Kidney (tissue), 14 donors: ENCODE results near the gene TLR10. TPM values are rescaled to one million over a fixed set of nuclear protein-coding genes. Genes with fewer than 3 reads are reported as not detected.
"Not testable (repeated sequence)": the region's sequence is repeated elsewhere in the genome, so short reads cannot be mapped to it uniquely, and the experiment has no call there.

Source experiments
- DNase-seq, 5 donors: peaks; one replicate each; pipeline ENCODE4 v3.0.0-alpha.2; 2013 to 2020
- FAIRE-seq: peaks from 2 replicates; lab custom pipeline; 2012; peaks lifted over from hg19 to GRCh38; lab: Jason Lieb, UNC
- H3K27ac ChIP-seq, 2 donors: one replicate each; pipeline ENCODE4 v1.7.0; 2013; ENCODE audit warnings: low read depth in 2 of 2, low read length in 2 of 2, inconsistent platforms in 1 of 2
- H3K27me3 ChIP-seq: one replicate; pipeline ENCODE4 v1.7.1; 2013; ENCODE audit warnings: low read length, inconsistent platforms; ENCODE audit not compliant: control insufficient read depth, insufficient read depth
- H3K36me3 ChIP-seq, 3 donors: one replicate each; pipeline versions ENCODE4 v1.7.0 to v1.7.1; 2013; ENCODE audit warnings: low read length in 3 of 3, control low read depth in 1 of 3, inconsistent platforms in 1 of 3; ENCODE audit not compliant: insufficient read depth in 3 of 3, control insufficient read depth in 2 of 3
- H3K4me1 ChIP-seq, 3 donors: one replicate each; pipeline versions ENCODE4 v1.7.0 to v1.7.1; 2013; ENCODE audit warnings: low read length in 3 of 3, inconsistent platforms in 1 of 3, low read depth in 1 of 3; ENCODE audit not compliant: control insufficient read depth in 2 of 3, insufficient read depth in 2 of 3
- H3K4me3 ChIP-seq, 3 donors: one replicate each; pipeline versions ENCODE4 v1.7.0 to v1.8.1; 2013; ENCODE audit warnings: low read length in 3 of 3, control low read depth in 1 of 3, inconsistent platforms in 1 of 3
- H3K9ac ChIP-seq, 3 donors: one replicate each; pipeline versions ENCODE4 v1.7.0 to v1.7.1; 2013; ENCODE audit warnings: low read length in 3 of 3, control low read depth in 1 of 3, inconsistent platforms in 1 of 3
- H3K9me3 ChIP-seq, 3 donors: one replicate each; pipeline versions ENCODE4 v1.7.0 to v1.7.1; 2013; ENCODE audit warnings: low read length in 3 of 3, control low read depth in 1 of 3, inconsistent platforms in 1 of 3; ENCODE audit not compliant: control insufficient read depth in 2 of 3, insufficient read depth in 1 of 3
- intact Hi-C: fragments of 100-400 bp; cut with DNase I; formaldehyde crosslinking; loops from one replicate; pipeline ENCODE4 v1.11.1; 2022
- polyA plus RNA-seq: library from polyadenylated mRNA; stranded (reverse); fragments of 350-450 nt; fragmentation: Illumina TruSeq; extraction: RNeasy Lipid Tissue Mini Kit (QIAGEN cat#74804); gene quantifications from one replicate; pipeline ENCODE4 v1.2.3, GENCODE V29; 2014; ENCODE audit warnings: low read depth, low replicate concordance; ENCODE audit not compliant: insufficient read depth
- total RNA-seq: library from RNA; stranded (reverse); fragmentation: NEBNext Ultra II Directional; extraction: Animal tissue kit (Norgen Biotek cat#: 25700); gene quantifications from one replicate; pipeline ENCODE4 v1.2.1, GENCODE V29; 2021
- TF ChIP-seq, protein P1 (sequence below): IDR thresholded peaks from 3 replicates; pipeline ENCODE4 v1.5.1; 2012; ENCODE audit warnings: mild to moderate bottlenecking, moderate library complexity, borderline replicate concordance; ENCODE audit not compliant: insufficient read depth; ENCODE audit errors: extremely low read depth
- donor health status: control.
- donor health status: control.
- donor health status: control.
- donor health status: control.
- donor health status: control.
- donor health status: DM: yes; HTN: yes; CAD: no.
- donor health status: Normal renal cell carcinoma (clear cell type).

Gene TLR10
- total and polyA plus RNA-seq, 2 donors from 2014 or later = 0.11 to 2.0 TPM

DNA sequence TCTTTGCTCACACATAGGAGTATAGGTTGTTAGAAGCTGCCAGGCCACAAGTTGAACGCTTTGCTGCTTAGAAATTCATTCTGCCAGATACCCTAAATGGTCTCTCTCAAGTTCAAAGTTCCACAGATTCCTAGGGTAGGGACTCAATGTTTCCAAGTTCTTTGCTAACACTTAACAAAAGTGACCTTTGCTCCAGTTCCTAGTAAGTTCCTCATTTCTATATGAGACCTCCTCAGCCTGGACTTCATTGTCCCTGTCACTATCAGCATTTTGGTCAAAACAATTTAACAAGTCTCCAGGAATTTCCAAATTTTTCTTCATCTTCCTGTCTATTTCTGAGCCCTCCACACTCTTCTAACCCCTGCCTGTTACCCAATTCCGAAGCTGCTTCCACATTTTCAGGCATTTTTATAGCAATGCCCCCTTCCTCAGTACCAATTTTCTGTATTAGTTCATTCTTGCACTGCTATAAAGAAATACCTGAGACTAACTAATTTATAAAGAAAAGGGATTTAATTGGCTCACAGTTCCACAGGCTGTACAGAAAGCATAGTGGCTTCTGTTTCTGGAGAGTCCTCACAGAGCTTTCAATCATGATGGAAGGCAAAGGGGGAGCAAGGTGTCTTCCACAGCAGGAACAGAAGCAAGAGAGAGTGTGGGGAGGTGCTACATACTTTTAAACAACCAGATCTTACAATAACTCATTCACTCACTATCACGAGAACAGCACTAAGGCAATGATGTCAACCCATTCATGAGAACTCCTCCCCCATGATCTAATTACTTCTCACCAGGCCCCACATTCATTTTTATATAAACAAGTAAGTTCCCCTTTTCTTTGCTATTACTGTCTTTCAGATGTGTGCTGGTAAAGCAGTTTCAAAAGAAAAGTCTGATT lies 33.3 kb upstream of the TLR10 start:
- peak in 1 of 5 donors; percentile 13 for DNase-seq

DNA sequence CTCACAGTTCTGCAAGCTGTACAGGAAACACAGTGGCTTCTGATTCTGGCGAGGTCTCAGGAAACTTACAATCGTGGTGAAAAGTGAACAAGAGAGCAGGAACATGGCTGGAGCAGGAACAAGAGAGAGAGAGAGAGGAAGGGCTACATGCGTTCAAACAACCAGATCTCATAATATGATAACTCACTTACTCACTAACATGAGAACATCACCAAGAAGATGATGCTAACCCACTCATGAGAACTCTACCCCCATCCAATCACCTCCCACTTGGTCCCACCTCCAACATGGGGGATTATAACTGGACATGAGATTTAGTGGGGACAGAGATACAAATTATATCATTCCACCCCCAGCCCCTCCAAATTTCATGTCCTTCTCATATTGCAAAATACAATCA lies 31.6 kb upstream of the TLR10 start:
- no peak for DNase-seq

More for the DNA sequence above, 33.3 kb upstream of the TLR10 start:
- Histone ChIP-seq H3K9me3 (peaks cover 0 to 7% (median 0%) of the 10 kb centered on the region in 3 donors), H3K27ac (no peak overlapping the region), H3K9ac (no peak overlapping the region), H3K36me3 (no peaks in the 10 kb centered on the region), H3K27me3 (no peaks in the 10 kb centered on the region), H3K4me3 (no peak overlapping the region), H3K4me1 (no peaks in the 10 kb centered on the region)
- intact Hi-C loops = no loop called here
- TF ChIP-seq, protein P1, sequence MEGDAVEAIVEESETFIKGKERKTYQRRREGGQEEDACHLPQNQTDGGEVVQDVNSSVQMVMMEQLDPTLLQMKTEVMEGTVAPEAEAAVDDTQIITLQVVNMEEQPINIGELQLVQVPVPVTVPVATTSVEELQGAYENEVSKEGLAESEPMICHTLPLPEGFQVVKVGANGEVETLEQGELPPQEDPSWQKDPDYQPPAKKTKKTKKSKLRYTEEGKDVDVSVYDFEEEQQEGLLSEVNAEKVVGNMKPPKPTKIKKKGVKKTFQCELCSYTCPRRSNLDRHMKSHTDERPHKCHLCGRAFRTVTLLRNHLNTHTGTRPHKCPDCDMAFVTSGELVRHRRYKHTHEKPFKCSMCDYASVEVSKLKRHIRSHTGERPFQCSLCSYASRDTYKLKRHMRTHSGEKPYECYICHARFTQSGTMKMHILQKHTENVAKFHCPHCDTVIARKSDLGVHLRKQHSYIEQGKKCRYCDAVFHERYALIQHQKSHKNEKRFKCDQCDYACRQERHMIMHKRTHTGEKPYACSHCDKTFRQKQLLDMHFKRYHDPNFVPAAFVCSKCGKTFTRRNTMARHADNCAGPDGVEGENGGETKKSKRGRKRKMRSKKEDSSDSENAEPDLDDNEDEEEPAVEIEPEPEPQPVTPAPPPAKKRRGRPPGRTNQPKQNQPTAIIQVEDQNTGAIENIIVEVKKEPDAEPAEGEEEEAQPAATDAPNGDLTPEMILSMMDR = no peak
- no peak for FAIRE-seq

DNA sequence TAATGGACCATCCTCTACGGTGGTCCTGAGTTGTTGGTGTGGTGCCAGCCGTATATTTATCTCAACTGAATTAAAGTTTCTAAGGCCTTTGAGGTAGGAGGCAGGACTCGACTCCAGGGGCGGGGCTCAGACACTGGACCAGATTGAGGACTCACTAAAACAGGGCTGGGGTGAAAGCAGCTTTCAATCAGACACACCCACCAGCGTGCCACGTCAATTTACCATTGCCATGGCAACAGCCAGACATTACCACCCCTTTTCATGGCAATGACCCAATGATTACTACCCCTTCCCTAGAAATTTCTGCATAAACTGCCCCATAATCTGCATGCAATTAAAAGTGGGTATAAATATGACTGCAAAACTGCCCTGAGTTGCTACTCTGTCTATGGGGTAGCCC lies 28.5 kb upstream of the TLR10 start:
- Histone ChIP-seq H3K4me3 (no peak overlapping the region), H3K4me1 (no peaks in the 10 kb centered on the region), H3K27ac (no peak overlapping the region), H3K9ac (no peak overlapping the region), H3K27me3 (no peaks in the 10 kb centered on the region), H3K36me3 (no peaks in the 10 kb centered on the region), H3K9me3 (peaks cover 0 to 7% (median 0%) of the 10 kb centered on the region in 3 donors)
- DNase-seq (no peak), FAIRE-seq (no peak)
- TF ChIP-seq, protein P1 = no peak
- intact Hi-C loops = no loop called here

More for the DNA sequence above, 31.6 kb upstream of the TLR10 start:
- intact Hi-C loops = no loop called here
- H3K9ac ChIP-seq = no peak overlapping the region
- peaks cover 0 to 7% (median 0%) of the 10 kb centered on the region in 3 donors for H3K9me3 ChIP-seq
- no peak overlapping the region for H3K27ac ChIP-seq
- TF ChIP-seq, protein P1 = no peak
- H3K4me1 ChIP-seq = no peaks in the 10 kb centered on the region
- no peaks in the 10 kb centered on the region for H3K27me3 ChIP-seq
- no peak overlapping the region for H3K4me3 ChIP-seq
- no peaks in the 10 kb centered on the region for H3K36me3 ChIP-seq
- FAIRE-seq = no peak

DNA sequence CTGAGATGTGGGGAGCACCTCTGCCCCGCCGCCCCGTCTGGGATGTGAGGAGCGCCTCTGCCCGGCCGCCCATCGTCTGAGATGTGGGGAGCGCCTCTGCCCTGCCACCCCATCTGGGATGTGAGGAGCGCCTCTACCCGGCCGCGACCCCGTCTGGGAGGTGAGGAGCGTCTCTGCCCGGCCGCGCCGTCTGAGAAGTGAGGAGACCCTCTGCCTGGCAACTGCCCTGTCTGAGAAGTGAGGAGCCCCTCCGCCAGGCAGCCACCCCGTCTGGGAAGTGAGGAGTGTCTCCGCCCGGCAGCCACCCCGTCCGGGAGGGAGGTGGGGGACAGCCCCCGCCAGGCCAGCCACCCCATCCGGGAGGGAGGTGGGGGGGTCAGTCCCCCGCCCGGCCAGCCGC lies 24.7 kb upstream of the TLR10 start:
- H3K4me1 ChIP-seq, H3K9me3 ChIP-seq, H3K27me3 ChIP-seq, H3K27ac ChIP-seq, H3K9ac ChIP-seq, H3K36me3 ChIP-seq, intact Hi-C loops, DNase-seq, H3K4me3 ChIP-seq, FAIRE-seq: not testable (repeated sequence)

DNA sequence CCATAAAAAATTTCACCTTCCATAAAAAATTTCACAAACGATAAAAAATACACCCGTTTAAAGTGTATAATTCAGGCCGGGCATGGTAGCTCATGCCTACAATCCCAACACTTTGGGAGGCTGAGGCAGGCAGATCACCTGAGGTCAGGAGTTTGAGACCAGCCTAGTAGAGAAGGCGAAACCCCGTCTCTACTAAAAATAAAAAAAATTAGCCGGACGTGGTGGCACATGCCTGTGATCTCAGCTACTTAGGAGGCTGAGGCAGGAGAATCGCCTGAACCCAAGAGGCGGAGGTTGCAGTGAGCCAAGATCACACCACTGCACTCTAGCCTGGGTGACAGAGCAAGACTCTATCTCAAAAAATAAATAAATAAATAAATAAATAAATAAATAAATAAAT lies 23.5 kb upstream of the TLR10 start:
- H3K27me3 ChIP-seq, H3K4me1 ChIP-seq, H3K9ac ChIP-seq, intact Hi-C loops, FAIRE-seq, H3K36me3 ChIP-seq, H3K27ac ChIP-seq, H3K9me3 ChIP-seq, H3K4me3 ChIP-seq, DNase-seq: not testable (repeated sequence)
